Panc1 (cell line): ENCODE measurements around the gene POLG. TPM values are rescaled to one million over a fixed set of nuclear protein-coding genes. Genes with fewer than 3 reads are reported as not detected.

ENCODE experiments used
- ATAC-seq: fragments of 200-7000 bp; cut with Tn5 transposase; 2 replicates; pipeline ENCODE4 v1.9.1; 2020; ENCODE audit warnings: mild to moderate bottlenecking, moderate library complexity
- BruUV-seq: library from RNA; stranded (reverse); fragments of 400-500 nt; replicated peaks from 2 replicates; lab custom pipeline; 2021; lab: Mats Ljungman, UMichigan
- CTCF ChIA-PET: fragments of 300-600 bp; sonication (Branson Sonifier 250); formaldehyde crosslinking; loops from one replicate; lab custom pipeline; 2022; ENCODE audit warnings: antibody characterized with exemption; lab: Charles Lee
- POLR2A ChIA-PET: fragments of 300-600 bp; sonication (Branson Sonifier 250); formaldehyde crosslinking; loops from one replicate; lab custom pipeline; 2022; ENCODE audit warnings: antibody characterized with exemption; lab: Charles Lee
- DNase-seq: peaks from one replicate; pipeline ENCODE4 v3.0.0-alpha.2; 2010; ENCODE audit warnings: low read depth, low spot score
- H3K27ac ChIP-seq: 2 replicates; pipeline ENCODE4 v1.5.1; 2011; ENCODE audit warnings: mild to moderate bottlenecking, low read length, inconsistent platforms
- H3K27me3 ChIP-seq: fragments of 200-500 bp; sonication (Bioruptor generic); 2 replicates; pipeline ENCODE4 v1.6.0; 2014; ENCODE audit warnings: low read length, inconsistent platforms; ENCODE audit not compliant: control insufficient read depth, insufficient read depth
- H3K36me3 ChIP-seq: fragments of 200-500 bp; sonication (Bioruptor generic); 2 replicates; pipeline ENCODE4 v1.5.1; 2014; ENCODE audit warnings: inconsistent platforms, mild to moderate bottlenecking, low read length, moderate library complexity; ENCODE audit not compliant: control insufficient read depth, insufficient read depth
- H3K4me1 ChIP-seq: 2 replicates; pipeline ENCODE4 v1.5.1; 2011; ENCODE audit warnings: inconsistent platforms, mild to moderate bottlenecking, low read length, moderate library complexity; ENCODE audit not compliant: control insufficient read depth, insufficient read depth
- H3K4me3 ChIP-seq, 2 experiments: 2 replicates each; pipeline ENCODE4 v1.5.1; 2011 to 2012; ENCODE audit warnings: low read depth in 2 of 2, low read length in 2 of 2, mild to moderate bottlenecking in 2 of 2, inconsistent platforms in 1 of 2, moderate library complexity in 1 of 2
- H3K9me3 ChIP-seq: fragments of 200-500 bp; sonication (Bioruptor generic); 2 replicates; pipeline ENCODE4 v1.5.1; 2014; ENCODE audit warnings: low read depth, mild to moderate bottlenecking, inconsistent platforms, low read length, moderate library complexity; ENCODE audit not compliant: control insufficient read depth, insufficient read depth
- POLR2AphosphoS5 ChIP-seq: IDR thresholded peaks from 2 replicates; pipeline ENCODE4 v1.6.1; 2012; ENCODE audit warnings: mild to moderate bottlenecking, low read depth, low read length, moderate library complexity
- REST ChIP-seq, 2 experiments: IDR thresholded peaks; 2 replicates each; pipeline ENCODE4 v1.6.1; 2011 to 2012; ENCODE audit warnings: low read depth in 2 of 2, control low read depth in 1 of 2, low read length in 1 of 2, mild to moderate bottlenecking in 1 of 2, moderate library complexity in 1 of 2; ENCODE audit not compliant: insufficient read depth in 1 of 2
- SIN3A ChIP-seq: IDR thresholded peaks from 2 replicates; pipeline ENCODE4 v1.6.1; 2012; ENCODE audit warnings: low read depth, mild to moderate bottlenecking, low read length, moderate library complexity, borderline replicate concordance; ENCODE audit not compliant: insufficient read depth
- TCF7L2 ChIP-seq: IDR thresholded peaks from 2 replicates; pipeline ENCODE4 v1.6.1; 2011; ENCODE audit warnings: mild to moderate bottlenecking, low read depth, low read length, inconsistent platforms
- in situ Hi-C: cut with HindIII; loops from 2 replicates; pipeline ENCODE4 v1.10.0; 2016; ENCODE audit warnings: low sequenced_read_pairs, low pct_unique_long_range_greater_than_20kb
- intact Hi-C: fragments of 100-400 bp; cut with micrococcal nuclease; formaldehyde crosslinking; loops from one replicate; pipeline ENCODE4 v1.10.0; 2022; ENCODE audit not compliant: unreplicated experiment
- total RNA-seq: library from RNA; stranded (reverse); gene quantifications from one replicate; pipeline ENCODE4 v1.2.1, GENCODE V29; 2021; ENCODE audit not compliant: unreplicated experiment
- TF ChIP-seq, protein P1 (sequence below): fragments of 450-650 bp; IDR thresholded peaks from 2 replicates; pipeline ENCODE4 v1.5.1; 2017; ENCODE audit warnings: mild to moderate bottlenecking

The POLG gene
- total RNA-seq, 1 experiment from 2014 or later, result 95.2 TPM

DNA sequence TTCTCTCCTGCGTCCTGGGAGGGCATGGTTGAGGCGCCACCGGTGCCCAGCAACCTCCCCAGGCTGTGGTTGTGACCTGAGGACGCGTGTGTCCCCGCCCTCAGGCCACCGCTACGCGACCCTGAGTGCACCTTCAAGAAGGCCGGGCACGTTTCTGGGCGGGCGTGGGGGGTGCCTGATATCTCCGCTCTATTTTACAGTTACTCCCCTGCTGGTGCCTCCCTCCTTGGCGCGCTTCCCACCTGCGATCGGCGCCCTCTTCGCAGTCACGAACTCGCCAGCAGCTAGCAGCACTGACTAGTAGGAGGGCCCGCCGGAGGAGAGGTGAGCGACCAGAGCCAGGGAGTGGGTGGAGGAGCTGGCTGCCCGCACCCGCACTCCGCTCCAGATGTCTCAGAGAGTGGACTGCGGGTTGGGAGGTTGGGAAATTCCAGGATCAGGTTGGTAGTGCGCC is 43.2 kb upstream of the POLG start:
- no peaks in the 10 kb centered on the region for H3K9me3 ChIP-seq
- intact Hi-C loops (no loop called here), in situ Hi-C loops (no loop called here)
- CTCF ChIA-PET, result no interaction called here
- no peaks in the 10 kb centered on the region for H3K4me1 ChIP-seq
- no peak overlapping the region for H3K27ac ChIP-seq
- ATAC-seq (no peak), DNase-seq (no peak)
- POLR2A ChIA-PET, result no interaction called here
- TF ChIP-seq POLR2AphosphoS5 (no peak), REST (IDR thresholded peaks at IDR 0.05; ENCODE audit: insufficient read depth in 1 of 2, low read depth in 2 of 2, low read length in 1 of 2) (no peak), SIN3A (no peak)
- no peaks in the 10 kb centered on the region for H3K36me3 ChIP-seq
- H3K4me3 ChIP-seq, result no peak overlapping the region
- H3K27me3 ChIP-seq, result peaks cover 2% of the 10 kb centered on the region; the same call in 1 of the 2 replicates
- no TSS peak for BruUV-seq

- no peak for DNase-seq
- H3K4me1 ChIP-seq, result no peaks in the 10 kb centered on the region
- H3K9me3 ChIP-seq, result no peaks in the 10 kb centered on the region
- in situ Hi-C loops, result no loop called here
- H3K4me3 ChIP-seq, result no peak overlapping the region
- H3K27me3 ChIP-seq, result 0 out of 2 replicates have a peak, but pooled peaks cover 2% of the 10 kb centered on the region
- no peak for ATAC-seq
- ChIA-PET POLR2A (no interaction called here), CTCF (no interaction called here)
- TF ChIP-seq REST (IDR thresholded peaks at IDR 0.05; ENCODE audit: insufficient read depth in 1 of 2, low read depth in 2 of 2, low read length in 1 of 2) (no peak), SIN3A (no peak), POLR2AphosphoS5 (no peak), TCF7L2 (no peak)
- TF ChIP-seq, protein P1, sequence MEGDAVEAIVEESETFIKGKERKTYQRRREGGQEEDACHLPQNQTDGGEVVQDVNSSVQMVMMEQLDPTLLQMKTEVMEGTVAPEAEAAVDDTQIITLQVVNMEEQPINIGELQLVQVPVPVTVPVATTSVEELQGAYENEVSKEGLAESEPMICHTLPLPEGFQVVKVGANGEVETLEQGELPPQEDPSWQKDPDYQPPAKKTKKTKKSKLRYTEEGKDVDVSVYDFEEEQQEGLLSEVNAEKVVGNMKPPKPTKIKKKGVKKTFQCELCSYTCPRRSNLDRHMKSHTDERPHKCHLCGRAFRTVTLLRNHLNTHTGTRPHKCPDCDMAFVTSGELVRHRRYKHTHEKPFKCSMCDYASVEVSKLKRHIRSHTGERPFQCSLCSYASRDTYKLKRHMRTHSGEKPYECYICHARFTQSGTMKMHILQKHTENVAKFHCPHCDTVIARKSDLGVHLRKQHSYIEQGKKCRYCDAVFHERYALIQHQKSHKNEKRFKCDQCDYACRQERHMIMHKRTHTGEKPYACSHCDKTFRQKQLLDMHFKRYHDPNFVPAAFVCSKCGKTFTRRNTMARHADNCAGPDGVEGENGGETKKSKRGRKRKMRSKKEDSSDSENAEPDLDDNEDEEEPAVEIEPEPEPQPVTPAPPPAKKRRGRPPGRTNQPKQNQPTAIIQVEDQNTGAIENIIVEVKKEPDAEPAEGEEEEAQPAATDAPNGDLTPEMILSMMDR, result no peak
- H3K27ac ChIP-seq, result no peak overlapping the region
- intact Hi-C loops, result no loop called here
- H3K36me3 ChIP-seq, result no peaks in the 10 kb centered on the region
- no TSS peak for BruUV-seq
Measured at GRCh38 chr15:89377024-89377841, 42.6 kb upstream of the POLG start.
